HFF-Myc (cell line): Measurements from ENCODE around the gene PDZD8.

Experiments
- DNase-seq: peaks from one replicate; pipeline ENCODE4 v3.0.0-alpha.2; 2011; ENCODE audit warnings: low read depth; ENCODE audit errors: extremely low read depth
- H3K4me3 ChIP-seq: replicated peaks from 2 replicates; pipeline ENCODE4 v1.5.1; 2011; ENCODE audit warnings: low read depth, mild to moderate bottlenecking, control low read depth, low read length
- TF ChIP-seq, protein P1 (sequence below): IDR thresholded peaks from 2 replicates; pipeline ENCODE4 v1.5.1; 2012; ENCODE audit warnings: mild to moderate bottlenecking, low read depth, low read length, control low read depth; ENCODE audit errors: missing control alignments

PDZD8 gene, protein sequence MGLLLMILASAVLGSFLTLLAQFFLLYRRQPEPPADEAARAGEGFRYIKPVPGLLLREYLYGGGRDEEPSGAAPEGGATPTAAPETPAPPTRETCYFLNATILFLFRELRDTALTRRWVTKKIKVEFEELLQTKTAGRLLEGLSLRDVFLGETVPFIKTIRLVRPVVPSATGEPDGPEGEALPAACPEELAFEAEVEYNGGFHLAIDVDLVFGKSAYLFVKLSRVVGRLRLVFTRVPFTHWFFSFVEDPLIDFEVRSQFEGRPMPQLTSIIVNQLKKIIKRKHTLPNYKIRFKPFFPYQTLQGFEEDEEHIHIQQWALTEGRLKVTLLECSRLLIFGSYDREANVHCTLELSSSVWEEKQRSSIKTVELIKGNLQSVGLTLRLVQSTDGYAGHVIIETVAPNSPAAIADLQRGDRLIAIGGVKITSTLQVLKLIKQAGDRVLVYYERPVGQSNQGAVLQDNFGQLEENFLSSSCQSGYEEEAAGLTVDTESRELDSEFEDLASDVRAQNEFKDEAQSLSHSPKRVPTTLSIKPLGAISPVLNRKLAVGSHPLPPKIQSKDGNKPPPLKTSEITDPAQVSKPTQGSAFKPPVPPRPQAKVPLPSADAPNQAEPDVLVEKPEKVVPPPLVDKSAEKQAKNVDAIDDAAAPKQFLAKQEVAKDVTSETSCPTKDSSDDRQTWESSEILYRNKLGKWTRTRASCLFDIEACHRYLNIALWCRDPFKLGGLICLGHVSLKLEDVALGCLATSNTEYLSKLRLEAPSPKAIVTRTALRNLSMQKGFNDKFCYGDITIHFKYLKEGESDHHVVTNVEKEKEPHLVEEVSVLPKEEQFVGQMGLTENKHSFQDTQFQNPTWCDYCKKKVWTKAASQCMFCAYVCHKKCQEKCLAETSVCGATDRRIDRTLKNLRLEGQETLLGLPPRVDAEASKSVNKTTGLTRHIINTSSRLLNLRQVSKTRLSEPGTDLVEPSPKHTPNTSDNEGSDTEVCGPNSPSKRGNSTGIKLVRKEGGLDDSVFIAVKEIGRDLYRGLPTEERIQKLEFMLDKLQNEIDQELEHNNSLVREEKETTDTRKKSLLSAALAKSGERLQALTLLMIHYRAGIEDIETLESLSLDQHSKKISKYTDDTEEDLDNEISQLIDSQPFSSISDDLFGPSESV

DNA sequence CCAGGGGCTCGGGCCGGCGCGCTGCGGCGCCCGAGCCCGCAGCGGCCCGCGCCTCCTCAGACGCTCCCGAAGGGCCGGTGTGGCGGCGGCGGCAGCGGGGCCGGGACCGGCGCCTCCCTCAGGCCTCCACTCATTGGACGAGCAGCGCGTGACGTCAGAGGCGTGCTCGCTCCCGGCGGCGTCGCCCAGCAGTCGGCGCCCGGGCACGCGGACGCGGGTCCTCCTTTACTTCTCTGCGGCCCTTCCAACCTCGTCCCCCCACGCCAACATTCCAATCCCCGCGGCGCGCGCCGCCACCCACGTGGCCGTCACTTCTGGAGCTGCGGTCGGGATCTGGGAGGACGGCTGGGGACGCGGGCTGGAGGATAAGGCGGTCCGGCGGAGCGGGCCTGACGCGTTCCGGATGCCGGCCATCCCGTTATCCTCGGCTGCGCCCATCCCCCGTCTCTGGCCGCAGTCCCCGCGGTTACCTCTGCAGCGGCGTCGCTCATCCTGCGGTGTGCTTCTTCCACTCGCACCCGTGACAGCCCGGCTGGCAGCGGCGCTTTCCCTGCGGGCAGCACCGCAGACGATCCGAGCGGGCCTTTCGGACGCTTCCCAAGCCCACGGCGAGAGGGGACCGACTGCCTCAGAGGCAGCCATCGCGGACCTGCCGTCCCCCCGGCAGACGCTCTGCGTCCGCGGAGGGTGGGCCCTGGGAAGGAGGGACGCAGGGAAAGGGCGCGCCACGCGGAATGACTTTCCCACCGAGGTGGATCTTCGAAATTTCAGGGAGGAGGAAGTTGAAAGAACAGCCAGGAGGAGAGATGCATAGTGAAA, at the start of gene PDZD8:
TSS of gene PDZD8 (minus strand) at position 81 of the 819 bp plus-strand sequence. CDS start 213 bp downstream, outside the sequence.
- H3K4me3 ChIP-seq: peak within 1 kb of the TSS; percentile 92
- TF ChIP-seq, protein P1, sequence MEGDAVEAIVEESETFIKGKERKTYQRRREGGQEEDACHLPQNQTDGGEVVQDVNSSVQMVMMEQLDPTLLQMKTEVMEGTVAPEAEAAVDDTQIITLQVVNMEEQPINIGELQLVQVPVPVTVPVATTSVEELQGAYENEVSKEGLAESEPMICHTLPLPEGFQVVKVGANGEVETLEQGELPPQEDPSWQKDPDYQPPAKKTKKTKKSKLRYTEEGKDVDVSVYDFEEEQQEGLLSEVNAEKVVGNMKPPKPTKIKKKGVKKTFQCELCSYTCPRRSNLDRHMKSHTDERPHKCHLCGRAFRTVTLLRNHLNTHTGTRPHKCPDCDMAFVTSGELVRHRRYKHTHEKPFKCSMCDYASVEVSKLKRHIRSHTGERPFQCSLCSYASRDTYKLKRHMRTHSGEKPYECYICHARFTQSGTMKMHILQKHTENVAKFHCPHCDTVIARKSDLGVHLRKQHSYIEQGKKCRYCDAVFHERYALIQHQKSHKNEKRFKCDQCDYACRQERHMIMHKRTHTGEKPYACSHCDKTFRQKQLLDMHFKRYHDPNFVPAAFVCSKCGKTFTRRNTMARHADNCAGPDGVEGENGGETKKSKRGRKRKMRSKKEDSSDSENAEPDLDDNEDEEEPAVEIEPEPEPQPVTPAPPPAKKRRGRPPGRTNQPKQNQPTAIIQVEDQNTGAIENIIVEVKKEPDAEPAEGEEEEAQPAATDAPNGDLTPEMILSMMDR: no peak
- DNase-seq: peak; percentile 68

DNA sequence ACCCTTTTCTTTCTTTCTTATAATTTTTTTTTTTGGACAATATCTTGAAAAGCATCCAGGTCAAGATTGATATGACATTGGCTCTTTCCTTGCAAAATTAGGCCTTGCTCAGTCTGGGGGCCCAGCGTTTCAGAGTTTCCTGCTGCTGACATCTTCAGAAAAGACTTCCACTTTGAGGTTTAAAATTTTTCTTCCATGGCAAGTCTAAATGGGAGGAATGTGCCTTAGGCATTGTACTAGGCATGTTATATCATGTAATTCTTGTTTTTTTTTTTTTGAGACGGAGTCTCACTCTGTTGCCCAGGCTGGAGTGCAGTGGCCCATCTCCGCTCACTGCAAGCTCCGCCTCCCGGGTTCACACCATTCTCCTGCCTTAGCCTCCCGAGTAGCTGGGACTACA, 48.9 kb upstream of the PDZD8 start:
- H3K4me3 ChIP-seq: no peak overlapping the region
- TF ChIP-seq, protein P1: no peak
- DNase-seq: no peak

DNA sequence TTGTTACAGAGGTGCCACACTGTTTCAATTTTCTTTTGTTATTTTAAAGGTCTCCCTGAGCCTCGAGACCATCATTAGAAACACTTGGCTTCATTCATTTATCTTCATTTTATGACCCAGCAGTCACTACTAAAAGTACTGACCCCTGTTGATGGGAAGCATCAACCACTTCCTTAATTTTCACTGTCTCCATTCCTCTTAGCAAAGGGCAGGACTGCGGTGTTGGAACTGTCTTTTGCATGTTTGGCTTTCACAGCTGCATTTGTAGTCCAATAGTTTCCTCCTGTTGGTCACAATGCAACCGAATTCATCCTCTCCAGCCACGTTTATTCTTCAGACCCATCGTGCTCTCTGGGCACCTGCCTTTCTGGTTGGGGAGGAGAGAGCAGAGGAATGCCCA, 46.7 kb upstream of the PDZD8 start:
- no peak overlapping the region for H3K4me3 ChIP-seq
- DNase-seq: no peak
- TF ChIP-seq, protein P1: no peak

DNA sequence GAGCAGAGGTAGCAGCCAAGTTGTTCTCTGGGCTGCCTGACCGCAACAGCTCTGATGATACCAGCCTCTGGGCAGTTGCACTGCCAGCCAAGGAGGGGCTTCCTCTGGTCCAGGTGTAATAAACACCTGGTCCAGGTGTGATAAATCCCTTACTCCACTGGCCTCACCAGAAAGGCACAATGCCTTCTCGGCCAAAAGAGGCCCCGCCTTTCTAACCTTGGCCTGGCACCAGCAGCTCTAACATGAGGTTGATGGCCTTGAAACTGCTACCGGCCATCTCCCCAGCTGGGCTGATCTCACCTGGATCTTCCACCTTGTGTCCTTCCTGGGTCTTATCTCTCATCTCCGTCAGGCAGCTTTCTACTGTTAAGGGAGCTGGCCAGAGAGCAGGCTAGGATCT, 45.5 kb upstream of the PDZD8 start:
- H3K4me3 ChIP-seq: no peak overlapping the region
- no peak for DNase-seq
- TF ChIP-seq, protein P1: no peak

DNA sequence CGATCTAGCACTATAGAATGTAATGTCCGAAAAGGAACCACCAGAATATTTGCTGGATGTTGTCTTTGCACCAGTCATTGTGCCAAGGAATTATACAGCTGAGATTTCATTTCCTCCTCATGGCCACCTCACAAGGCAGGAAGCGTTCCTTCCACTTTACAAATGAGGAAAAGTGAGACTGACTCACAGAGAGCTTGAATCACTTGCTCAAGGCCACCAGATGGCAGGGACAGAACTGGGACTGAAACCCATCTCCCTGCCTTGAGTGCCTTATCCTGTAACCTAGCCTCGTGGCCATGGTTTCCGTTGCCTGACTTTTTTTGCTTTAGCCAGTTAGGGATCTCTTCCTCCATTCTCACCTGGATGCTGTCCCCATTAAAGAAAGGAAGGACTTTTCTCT, 44.7 kb upstream of the PDZD8 start:
- H3K4me3 ChIP-seq: no peak overlapping the region
- TF ChIP-seq, protein P1: no peak
- DNase-seq: no peak

DNA sequence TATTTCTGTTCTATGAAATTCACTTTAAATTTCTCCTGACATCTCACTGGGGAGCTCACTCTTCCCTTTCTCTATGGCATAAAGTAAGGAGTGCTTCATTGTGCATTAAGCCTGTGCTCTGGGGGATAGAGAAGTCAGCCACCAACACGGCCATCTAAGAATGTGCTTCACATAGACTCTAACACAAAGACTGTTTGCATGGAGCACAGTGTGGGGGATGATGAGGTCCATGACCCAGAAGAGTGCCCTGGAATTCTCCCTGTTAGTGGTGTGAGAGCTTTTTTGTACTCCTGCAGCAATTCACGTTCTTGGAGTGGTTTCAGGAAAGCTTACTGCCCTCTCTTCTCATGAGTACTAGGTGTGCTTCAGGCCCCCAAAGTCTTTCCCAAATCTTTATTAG, 43.9 kb upstream of the PDZD8 start:
- TF ChIP-seq, protein P1: no peak
- no peak for DNase-seq
- no peak overlapping the region for H3K4me3 ChIP-seq
